ENCODE results near the gene RET. TPM values are rescaled to one million over a fixed set of nuclear protein-coding genes. Genes with fewer than 3 reads are reported as not detected.

Gene RET
- total RNA-seq, 1 donor from 2014 or later: 1.2 TPM

DNA sequence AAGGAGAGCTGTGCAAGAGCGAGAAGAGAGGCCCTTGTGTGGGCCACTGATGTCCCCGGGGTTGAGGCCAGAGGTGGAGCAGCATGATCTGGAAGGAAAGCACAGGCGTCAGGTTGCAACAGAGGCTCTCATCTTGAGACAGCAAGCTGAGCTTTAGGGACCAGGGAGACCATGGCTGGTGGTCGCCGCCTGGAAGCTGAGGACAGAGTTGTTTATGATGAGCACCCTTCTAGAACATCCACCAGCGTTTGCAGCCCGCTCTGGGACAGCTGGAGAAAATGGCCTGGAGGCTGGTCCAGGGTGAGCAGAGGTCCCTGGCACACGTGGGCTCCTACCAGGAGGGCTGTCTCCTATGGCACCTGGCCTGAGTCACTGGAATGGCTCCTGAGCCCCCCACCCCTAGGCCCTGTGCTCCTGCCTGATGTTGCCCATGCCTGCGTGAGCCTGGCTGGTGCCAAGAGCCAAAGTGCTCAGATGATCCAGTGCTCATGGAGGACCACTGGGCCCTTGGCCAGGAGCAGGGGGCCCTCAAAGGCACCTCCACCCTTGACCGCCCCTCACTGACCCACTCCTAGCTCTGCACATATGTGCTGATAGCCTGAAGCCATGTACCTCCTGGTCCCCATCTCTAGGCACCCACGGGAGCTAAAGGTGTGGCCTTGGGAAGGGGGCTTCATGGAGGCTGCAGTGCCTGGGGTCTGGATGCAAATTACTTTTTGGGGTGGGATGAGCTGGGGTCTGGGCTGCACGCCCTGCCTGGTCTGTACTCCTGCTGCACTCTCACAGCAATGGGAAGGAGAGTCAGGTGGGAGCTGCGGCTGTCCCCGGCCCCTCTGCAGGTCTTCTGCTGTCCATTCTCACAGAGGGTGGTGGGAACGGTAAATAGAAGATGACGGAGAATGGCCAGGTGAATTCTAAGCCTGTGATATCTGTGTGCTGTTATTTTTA lies 40.1 kb upstream of the RET start:
- DNase-seq (ENCODE audit: low read depth): no peak
- no peak overlapping the region for H3K4me3 ChIP-seq (ENCODE audit: low read depth, low read length)
- TF ChIP-seq, protein P1, sequence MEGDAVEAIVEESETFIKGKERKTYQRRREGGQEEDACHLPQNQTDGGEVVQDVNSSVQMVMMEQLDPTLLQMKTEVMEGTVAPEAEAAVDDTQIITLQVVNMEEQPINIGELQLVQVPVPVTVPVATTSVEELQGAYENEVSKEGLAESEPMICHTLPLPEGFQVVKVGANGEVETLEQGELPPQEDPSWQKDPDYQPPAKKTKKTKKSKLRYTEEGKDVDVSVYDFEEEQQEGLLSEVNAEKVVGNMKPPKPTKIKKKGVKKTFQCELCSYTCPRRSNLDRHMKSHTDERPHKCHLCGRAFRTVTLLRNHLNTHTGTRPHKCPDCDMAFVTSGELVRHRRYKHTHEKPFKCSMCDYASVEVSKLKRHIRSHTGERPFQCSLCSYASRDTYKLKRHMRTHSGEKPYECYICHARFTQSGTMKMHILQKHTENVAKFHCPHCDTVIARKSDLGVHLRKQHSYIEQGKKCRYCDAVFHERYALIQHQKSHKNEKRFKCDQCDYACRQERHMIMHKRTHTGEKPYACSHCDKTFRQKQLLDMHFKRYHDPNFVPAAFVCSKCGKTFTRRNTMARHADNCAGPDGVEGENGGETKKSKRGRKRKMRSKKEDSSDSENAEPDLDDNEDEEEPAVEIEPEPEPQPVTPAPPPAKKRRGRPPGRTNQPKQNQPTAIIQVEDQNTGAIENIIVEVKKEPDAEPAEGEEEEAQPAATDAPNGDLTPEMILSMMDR (conservative IDR thresholded peaks at IDR 0.05; ENCODE audit: low read depth, low read length): no peak

DNA sequence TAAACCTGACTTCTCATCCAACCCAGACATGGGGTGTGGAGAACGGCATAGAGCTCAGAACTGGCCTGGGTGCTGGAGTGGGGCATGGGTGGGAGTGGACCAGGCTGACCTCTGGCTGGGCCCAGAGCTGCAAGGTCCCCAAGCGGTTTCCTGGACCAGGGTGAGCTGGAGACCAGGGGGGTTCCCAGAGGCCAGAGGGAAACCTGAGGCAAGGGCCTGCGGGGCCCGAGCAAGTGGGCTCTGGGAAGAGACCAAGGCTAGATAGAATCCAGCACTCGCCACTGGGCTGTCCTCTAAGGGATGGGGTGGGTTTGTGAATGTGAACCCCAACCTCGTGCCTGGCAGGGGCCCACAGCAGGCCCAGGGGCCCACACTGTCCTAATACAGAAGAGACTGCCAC lies 39.4 kb upstream of the RET start:
- TF ChIP-seq, protein P1 (conservative IDR thresholded peaks at IDR 0.05; ENCODE audit: low read depth, low read length): no peak
- no peak for DNase-seq (ENCODE audit: low read depth)
- no peak overlapping the region for H3K4me3 ChIP-seq (ENCODE audit: low read depth, low read length)

DNA sequence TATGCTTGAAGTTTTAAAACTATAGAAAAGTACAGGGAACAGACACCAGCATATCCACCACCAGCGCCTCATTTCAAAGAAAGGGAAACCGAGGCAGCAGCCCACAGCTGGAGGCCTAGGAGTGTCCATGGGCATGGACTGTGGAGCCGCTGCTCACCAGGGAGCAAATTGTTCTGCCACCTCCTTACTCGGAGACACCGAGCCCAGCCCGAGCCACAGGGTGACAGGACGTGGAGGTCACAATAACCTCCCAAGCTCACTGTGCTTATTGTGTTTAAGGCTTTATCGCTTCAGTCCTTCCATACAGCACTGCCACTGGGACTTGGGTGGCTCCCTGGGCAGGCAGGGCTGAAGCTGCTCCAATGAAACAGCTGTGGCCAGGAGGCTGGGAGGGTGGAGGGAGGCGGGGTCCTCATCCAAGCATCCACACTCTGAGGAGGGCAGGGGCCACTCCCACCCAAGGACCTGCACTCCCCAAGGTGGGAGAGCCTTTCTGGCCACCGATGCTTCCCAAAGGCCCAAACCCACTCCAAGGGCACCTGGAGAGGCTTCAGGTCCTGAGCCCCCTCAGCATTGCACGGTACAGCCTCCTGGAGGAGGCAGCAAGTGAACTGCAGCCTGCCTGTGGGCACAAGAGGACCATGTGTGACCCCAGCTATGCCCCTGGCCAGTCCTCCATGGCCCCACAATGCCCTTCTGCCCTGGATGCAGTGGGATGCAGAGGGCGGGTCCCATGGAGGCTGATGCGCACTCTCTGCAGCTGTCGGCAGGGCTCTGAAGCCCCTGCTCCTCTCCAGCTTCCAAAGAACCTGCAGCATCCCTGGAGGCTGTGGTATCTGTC lies 38.7 kb upstream of the RET start:
- H3K4me3 ChIP-seq (ENCODE audit: low read depth, low read length): no peak overlapping the region
- DNase-seq (ENCODE audit: low read depth): no peak
- TF ChIP-seq, protein P1 (conservative IDR thresholded peaks at IDR 0.05; ENCODE audit: low read depth, low read length): no peak

DNA sequence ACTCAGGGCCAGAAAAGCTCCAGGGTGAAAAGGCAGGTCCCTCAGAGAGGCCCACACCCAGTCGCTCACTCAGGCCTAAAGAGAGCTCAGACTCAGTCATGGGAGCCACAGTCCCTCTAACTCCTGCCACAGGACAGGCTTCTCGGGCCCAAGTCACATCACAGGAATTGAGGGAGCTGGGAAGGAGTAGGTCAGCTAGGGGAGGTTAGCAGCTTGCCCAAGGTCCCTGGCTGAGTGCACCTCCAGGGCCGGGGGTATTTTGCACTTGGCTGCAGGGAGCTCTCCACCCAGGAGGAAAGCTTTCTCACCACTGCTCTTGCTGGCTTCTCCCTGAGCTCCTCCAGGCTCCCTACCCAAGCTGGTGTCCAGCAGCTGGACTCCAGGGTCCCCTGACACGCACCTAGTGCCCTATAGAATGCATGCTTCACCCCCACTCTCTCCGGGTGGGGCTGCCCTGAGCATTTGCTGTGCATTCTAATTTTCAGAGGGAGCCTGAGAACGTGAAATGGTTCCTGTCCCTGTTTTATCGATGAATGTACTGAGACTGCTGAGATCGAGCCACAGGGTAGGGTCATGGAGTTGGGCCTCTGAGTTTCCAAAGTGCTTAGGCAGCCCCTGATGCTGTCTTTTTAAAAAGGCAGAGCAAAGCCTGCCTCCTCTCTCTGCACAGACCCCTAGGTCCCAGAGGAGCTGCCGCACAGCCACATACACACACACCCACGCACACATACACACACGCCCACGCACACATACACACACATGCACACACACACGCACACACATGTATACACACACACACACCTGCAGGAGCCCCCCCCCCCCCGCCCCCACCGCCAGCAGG lies 37.9 kb upstream of the RET start:
- no peak overlapping the region for H3K4me3 ChIP-seq (ENCODE audit: low read depth, low read length)
- DNase-seq (ENCODE audit: low read depth): no peak
- TF ChIP-seq, protein P1 (conservative IDR thresholded peaks at IDR 0.05; ENCODE audit: low read depth, low read length): no peak

DNA sequence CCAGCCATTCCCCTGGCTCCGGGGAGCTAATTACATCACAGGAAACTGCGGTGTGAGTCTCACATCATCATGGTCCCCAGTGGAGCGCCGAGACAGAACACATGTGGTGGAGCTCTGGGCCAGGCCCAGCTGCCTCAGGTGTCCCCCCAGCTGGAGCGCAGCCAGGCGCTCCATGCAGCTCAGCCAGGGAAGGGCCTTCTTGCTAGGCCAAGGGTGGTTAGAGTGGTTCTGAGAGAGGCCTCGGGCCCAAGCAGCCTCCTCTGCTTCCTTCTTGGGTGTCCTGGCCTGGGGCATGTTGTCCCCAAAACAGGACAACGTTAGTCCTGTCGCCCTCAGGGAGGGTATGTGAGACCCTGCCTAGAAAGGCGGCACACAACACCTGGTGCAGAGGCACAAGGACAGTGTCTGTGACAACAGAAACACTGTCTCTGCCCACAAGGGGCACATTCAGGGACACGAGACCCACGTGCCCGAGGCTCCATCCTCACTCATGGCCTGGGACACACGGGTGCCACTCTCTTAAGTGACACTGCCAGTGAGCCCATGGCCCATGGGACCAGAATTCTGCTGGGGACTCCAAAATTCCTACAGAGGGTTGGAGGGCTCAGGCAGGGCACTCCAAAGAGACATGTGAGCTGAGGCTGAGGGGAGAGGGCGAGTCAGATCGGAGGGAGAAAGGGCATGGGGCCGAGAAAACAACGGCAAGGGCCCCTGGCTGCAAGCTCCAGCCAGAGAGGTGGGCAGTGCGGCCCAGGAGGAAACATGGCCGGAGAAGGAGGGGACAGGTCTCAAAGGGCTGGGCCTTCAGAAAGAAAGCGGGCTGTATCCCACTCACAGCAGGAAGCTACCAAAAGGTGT lies 37.0 kb upstream of the RET start:
- TF ChIP-seq, protein P1 (conservative IDR thresholded peaks at IDR 0.05; ENCODE audit: low read depth, low read length): no peak
- H3K4me3 ChIP-seq (ENCODE audit: low read depth, low read length): no peak overlapping the region
- DNase-seq (ENCODE audit: low read depth): no peak

Data from epithelial cell of proximal tubule (primary cell).